Fibroblast of lung (primary cell): ENCODE measurements around the gene SMIM20. TPM values are rescaled to one million over a fixed set of nuclear protein-coding genes. Genes with fewer than 3 reads are reported as not detected.

Source experiments
- DNase-seq, 2 donors: peaks; one replicate each; pipeline versions ENCODE4 v3.0.0 to v3.0.0-alpha.2; 2010; ENCODE audit warnings: low read depth in 2 of 2
- H2AFZ ChIP-seq: 2 replicates; pipeline ENCODE4 v1.5.1; 2012; ENCODE audit warnings: low read length, control low read depth, inconsistent platforms
- H3K27ac ChIP-seq: 2 replicates; pipeline ENCODE4 v1.5.1; 2011; ENCODE audit warnings: low read length, control low read depth; ENCODE audit not compliant: insufficient read depth
- H3K27me3 ChIP-seq: 2 replicates; pipeline ENCODE4 v1.5.1; 2011; ENCODE audit warnings: mild to moderate bottlenecking, low read length; ENCODE audit not compliant: control insufficient read depth, insufficient read depth
- H3K36me3 ChIP-seq: 2 replicates; pipeline ENCODE4 v1.5.1; 2011; ENCODE audit warnings: low read length; ENCODE audit not compliant: control insufficient read depth, insufficient read depth
- H3K4me1 ChIP-seq: 2 replicates; pipeline ENCODE4 v1.5.1; 2011; ENCODE audit warnings: low read length; ENCODE audit not compliant: control insufficient read depth, insufficient read depth; ENCODE audit errors: extremely low read depth
- H3K4me2 ChIP-seq: 2 replicates; pipeline ENCODE4 v1.5.1; 2011; ENCODE audit warnings: low read length, control low read depth; ENCODE audit not compliant: insufficient read depth; ENCODE audit errors: extremely low read depth
- H3K4me3 ChIP-seq, 4 experiments: fragments of 200-600 bp in 1 of 4; sonication (generic) in 1 of 4; replicated peaks in 1 of 4; 2 replicates each; pipeline ENCODE4 v1.5.1; 2011 to 2016; ENCODE audit warnings: low read length in 4 of 4, low read depth in 3 of 4, mild to moderate bottlenecking in 3 of 4, control low read depth in 2 of 4, inconsistent platforms in 1 of 4, mixed read lengths in 1 of 4; ENCODE audit not compliant: insufficient read depth in 1 of 4; ENCODE audit errors: control extremely low read depth in 1 of 4
- H3K79me2 ChIP-seq: 2 replicates; pipeline ENCODE4 v1.5.1; 2012; ENCODE audit warnings: mild to moderate bottlenecking, low read length, inconsistent platforms; ENCODE audit not compliant: control insufficient read depth, insufficient read depth
- H3K9ac ChIP-seq: 2 replicates; pipeline ENCODE4 v1.5.1; 2011; ENCODE audit warnings: mild to moderate bottlenecking, low read length, control low read depth; ENCODE audit not compliant: insufficient read depth
- H3K9me3 ChIP-seq: 2 replicates; pipeline ENCODE4 v1.5.1; 2012; ENCODE audit warnings: low read depth, low read length; ENCODE audit not compliant: control insufficient read depth, insufficient read depth
- H4K20me1 ChIP-seq: 2 replicates; pipeline ENCODE4 v1.5.1; 2011; ENCODE audit warnings: low read length; ENCODE audit not compliant: control insufficient read depth, insufficient read depth; ENCODE audit errors: extremely low read depth
- EZH2 ChIP-seq: IDR thresholded peaks from 2 replicates; pipeline ENCODE4 v1.5.1; 2012; ENCODE audit warnings: low read length, control low read depth, mild to moderate bottlenecking; ENCODE audit errors: missing control alignments
- polyA plus RNA-seq, 2 donors: library from polyadenylated mRNA; depleted of rRNA in 1 of 2; stranded (reverse) in 1 of 2; unstranded in 1 of 2; fragments of >200 nt; gene quantifications; 2 replicates each; pipeline ENCODE4 v1.2.1, GENCODE V29; 2011 to 2012; ENCODE audit warnings: missing spikeins in 1 of 2
- total RNA-seq: library from RNA; depleted of rRNA; stranded (reverse); fragments of >200 nt; gene quantifications from 2 replicates; pipeline ENCODE4 v1.2.1, GENCODE V29; 2014
- TF ChIP-seq, protein P1 (sequence below), 2 donors: IDR thresholded peaks in 1 of 2; conservative IDR thresholded peaks in 1 of 2; 1 replicate in 1 of 2; 2 replicates in 1 of 2; pipeline ENCODE4 v1.5.1; 2011 to 2012; ENCODE audit warnings: low read length in 2 of 2, control low read depth in 1 of 2, inconsistent platforms in 1 of 2, low read depth in 1 of 2, mild to moderate bottlenecking in 1 of 2

Gene SMIM20
- total and polyA plus RNA-seq, 2 donors (not counting 1 experiment from before 2014, with no cell fraction given), result 34.9 to 48.7 TPM

DNA sequence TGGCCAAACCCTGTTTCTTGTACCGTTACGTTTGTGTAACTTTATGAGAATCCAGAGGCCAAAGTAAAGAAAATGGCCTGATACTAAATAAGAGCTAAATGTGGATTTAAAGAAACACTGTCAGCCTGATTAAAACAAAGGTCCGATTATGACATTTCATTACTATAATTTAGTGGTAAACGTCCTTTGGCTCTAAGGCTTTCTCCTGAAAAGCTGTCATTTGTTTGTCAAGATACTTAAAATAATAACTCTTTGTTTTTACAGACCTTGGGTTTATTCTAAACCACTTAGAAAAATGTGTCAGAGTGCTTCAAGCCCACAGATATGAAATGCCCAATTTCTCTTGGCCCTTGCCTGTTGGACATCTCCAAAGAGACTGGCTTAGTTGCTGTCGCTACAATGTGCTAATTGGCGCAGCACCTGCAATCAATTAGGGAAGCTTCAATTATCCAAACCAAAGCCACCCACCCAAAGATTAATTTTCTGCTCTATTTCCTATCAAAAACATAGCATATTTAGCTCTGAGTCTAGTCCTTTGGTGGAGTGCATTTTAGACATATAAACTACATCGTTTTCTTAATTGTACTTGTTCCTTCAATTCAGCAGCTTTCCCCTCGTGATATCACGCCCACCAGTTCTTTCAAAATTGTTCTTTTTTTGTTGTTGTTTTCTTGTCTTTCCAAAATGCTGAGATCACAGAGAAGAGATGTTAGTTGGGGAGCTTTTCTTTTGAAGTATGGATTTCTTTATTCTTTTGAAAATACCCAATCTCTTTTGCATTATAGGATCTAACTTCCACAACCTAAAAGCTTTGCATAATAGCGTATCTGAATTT lies 13.6 kb downstream of the SMIM20 start:
- Histone ChIP-seq H3K4me1 (no peaks in the 10 kb centered on the region), H3K27ac (no peak overlapping the region), H2AFZ (no peak overlapping the region), H3K79me2 (no peaks in the 10 kb centered on the region), H4K20me1 (no peaks in the 10 kb centered on the region), H3K4me2 (no peak overlapping the region), H3K27me3 (no peaks in the 10 kb centered on the region), H3K9ac (no peak overlapping the region), H3K36me3 (no peaks in the 10 kb centered on the region), H3K9me3 (no peaks in the 10 kb centered on the region), H3K4me3 (no peak overlapping the region)
- TF ChIP-seq, protein P1, sequence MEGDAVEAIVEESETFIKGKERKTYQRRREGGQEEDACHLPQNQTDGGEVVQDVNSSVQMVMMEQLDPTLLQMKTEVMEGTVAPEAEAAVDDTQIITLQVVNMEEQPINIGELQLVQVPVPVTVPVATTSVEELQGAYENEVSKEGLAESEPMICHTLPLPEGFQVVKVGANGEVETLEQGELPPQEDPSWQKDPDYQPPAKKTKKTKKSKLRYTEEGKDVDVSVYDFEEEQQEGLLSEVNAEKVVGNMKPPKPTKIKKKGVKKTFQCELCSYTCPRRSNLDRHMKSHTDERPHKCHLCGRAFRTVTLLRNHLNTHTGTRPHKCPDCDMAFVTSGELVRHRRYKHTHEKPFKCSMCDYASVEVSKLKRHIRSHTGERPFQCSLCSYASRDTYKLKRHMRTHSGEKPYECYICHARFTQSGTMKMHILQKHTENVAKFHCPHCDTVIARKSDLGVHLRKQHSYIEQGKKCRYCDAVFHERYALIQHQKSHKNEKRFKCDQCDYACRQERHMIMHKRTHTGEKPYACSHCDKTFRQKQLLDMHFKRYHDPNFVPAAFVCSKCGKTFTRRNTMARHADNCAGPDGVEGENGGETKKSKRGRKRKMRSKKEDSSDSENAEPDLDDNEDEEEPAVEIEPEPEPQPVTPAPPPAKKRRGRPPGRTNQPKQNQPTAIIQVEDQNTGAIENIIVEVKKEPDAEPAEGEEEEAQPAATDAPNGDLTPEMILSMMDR (conservative IDR thresholded peaks at IDR 0.05 in 1 of 2, IDR thresholded peaks at IDR 0.05 in 1 of 2; ENCODE audit: low read depth in 1 of 2, low read length in 2 of 2), result no peak
- no peak for TF ChIP-seq EZH2
- no peak for DNase-seq

DNA sequence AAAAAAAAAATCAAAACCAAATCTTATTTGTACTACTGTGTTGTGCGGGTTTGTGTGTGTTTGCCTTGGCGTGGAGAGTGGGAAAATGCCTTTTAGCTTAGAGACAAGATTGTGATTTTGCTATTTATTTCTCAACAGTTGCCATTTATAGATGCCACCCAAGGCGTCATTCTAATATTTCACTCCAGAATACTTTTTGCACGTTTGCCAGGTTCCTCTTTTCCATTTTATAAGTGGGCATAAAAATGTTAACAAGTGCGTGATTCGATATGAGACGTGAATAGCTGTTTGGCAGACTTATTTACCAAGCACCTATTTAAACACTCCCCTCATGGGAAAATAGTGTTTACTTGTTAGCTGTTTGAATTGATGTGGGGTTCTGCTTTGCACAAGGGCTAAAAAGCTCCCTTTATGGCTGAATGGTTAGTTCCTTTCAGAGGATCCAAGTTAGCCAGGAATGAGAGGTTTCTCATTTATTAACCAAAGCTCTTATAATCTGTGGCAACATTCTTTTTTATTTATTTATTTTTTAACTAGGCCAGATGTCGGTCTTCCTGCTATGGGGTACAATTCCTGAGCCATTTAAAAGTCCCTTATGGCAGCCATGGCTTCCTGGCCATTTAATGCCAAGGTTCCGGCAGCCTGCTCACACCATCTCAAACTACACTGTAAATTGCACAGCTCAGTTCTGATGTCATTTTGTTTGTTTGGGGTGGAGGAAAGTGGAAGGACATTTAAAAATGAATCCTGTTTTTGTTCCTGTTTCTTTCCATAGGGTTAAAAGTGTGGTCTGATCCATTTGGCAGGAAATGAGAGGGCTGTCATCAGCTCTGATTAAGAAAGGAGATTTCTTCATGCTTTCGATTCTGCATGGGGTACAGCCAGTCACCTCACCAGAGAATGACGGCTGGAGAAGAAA lies 14.6 kb downstream of the SMIM20 start:
- H3K27ac ChIP-seq, result no peak overlapping the region
- no peaks in the 10 kb centered on the region for H3K27me3 ChIP-seq
- no peaks in the 10 kb centered on the region for H3K79me2 ChIP-seq
- H3K36me3 ChIP-seq, result no peaks in the 10 kb centered on the region
- H3K4me2 ChIP-seq, result peak overlapping the region; percentile 65
- no peak overlapping the region for H2AFZ ChIP-seq
- peak overlapping the region in 2 of 4 experiments; percentile 1 for H3K4me3 ChIP-seq
- DNase-seq, result peak; percentile 48 to 84
- H3K4me1 ChIP-seq, result no peaks in the 10 kb centered on the region
- TF ChIP-seq, protein P1 (conservative IDR thresholded peaks at IDR 0.05 in 1 of 2, IDR thresholded peaks at IDR 0.05 in 1 of 2; ENCODE audit: low read depth in 1 of 2, low read length in 2 of 2), result no peak
- no peak for TF ChIP-seq EZH2
- no peaks in the 10 kb centered on the region for H3K9me3 ChIP-seq
- no peaks in the 10 kb centered on the region for H4K20me1 ChIP-seq
- no peak overlapping the region for H3K9ac ChIP-seq

DNA sequence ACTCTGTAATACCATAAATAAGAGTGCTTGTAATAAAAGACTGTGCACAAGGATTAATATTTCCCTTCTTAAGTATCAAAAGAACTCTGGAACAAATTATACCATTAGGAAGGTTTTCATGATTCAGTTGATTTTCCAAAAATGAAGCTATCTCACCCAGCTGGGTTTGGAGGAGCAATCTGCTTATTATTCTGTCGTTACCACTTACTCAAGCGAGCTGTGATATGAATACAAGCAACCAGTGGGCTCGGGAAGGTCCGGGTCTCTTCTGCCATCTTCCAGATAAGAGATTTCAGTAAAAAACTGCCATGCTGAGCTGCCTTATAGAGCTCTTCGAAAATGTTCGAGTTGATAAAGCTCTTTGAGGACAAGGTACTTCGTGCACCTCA lies 15.3 kb downstream of the SMIM20 start:
- no peak overlapping the region for H2AFZ ChIP-seq
- TF ChIP-seq, protein P1 (conservative IDR thresholded peaks at IDR 0.05 in 1 of 2, IDR thresholded peaks at IDR 0.05 in 1 of 2; ENCODE audit: low read depth in 1 of 2, low read length in 2 of 2), result no peak
- TF ChIP-seq EZH2, result no peak

More for the DNA sequence above, 15.3 kb downstream of the SMIM20 start:
- no peaks in the 10 kb centered on the region for H3K36me3 ChIP-seq
- H3K9me3 ChIP-seq, result no peaks in the 10 kb centered on the region
- H3K79me2 ChIP-seq, result no peaks in the 10 kb centered on the region
- H4K20me1 ChIP-seq, result no peaks in the 10 kb centered on the region
- no peaks in the 10 kb centered on the region for H3K27me3 ChIP-seq
- peak overlapping the region; percentile 65 for H3K4me2 ChIP-seq
- no peaks in the 10 kb centered on the region for H3K4me1 ChIP-seq
- H3K4me3 ChIP-seq, result peak overlapping the region in 2 of 4 experiments; percentile 1
- H3K27ac ChIP-seq, result no peak overlapping the region
- H3K9ac ChIP-seq, result no peak overlapping the region
- DNase-seq, result no peak
